HepG2 (cell line): ENCODE results near the gene RGS14. TPM values are rescaled to one million over a fixed set of nuclear protein-coding genes. Genes with fewer than 3 reads are reported as not detected.

Experiments used
- CCDC6 ChIP-seq: sonication (generic); formaldehyde crosslinking; IDR thresholded peaks from 2 replicates; pipeline ENCODE4 v1.8.1; 2022; ENCODE audit warnings: mild to moderate bottlenecking, missing genetic modification reagents, moderate library complexity
- CREB1 ChIP-seq, 2 experiments: fragments of 450-650 bp in 1 of 2; IDR thresholded peaks; 2 replicates each; pipeline ENCODE4 v1.6.1; 2016 to 2017; ENCODE audit warnings: control low read depth in 1 of 2, mild to moderate bottlenecking in 1 of 2, missing compliant biosample characterization in 1 of 2, missing genetic modification characterization in 1 of 2
- ELF3 ChIP-seq: IDR thresholded peaks from 2 replicates; pipeline ENCODE4 v1.6.1; 2016; ENCODE audit warnings: missing genetic modification reagents, missing compliant biosample characterization
- MXD3 ChIP-seq: IDR thresholded peaks from 2 replicates; pipeline ENCODE4 v1.6.1; 2016; ENCODE audit warnings: mild to moderate bottlenecking, missing biosample characterization, missing genetic modification reagents
- REPIN1 ChIP-seq: sonication (generic); formaldehyde crosslinking; IDR thresholded peaks from 2 replicates; pipeline ENCODE4 v1.8.0; 2022; ENCODE audit warnings: missing genetic modification reagents, low read depth, mild to moderate bottlenecking, borderline replicate concordance
- SP4 ChIP-seq: sonication (generic); formaldehyde crosslinking; IDR thresholded peaks from 2 replicates; pipeline ENCODE4 v1.8.1; 2023; ENCODE audit warnings: mild to moderate bottlenecking, missing genetic modification reagents
- STAG1 ChIP-seq: sonication (generic); formaldehyde crosslinking; IDR thresholded peaks from 2 replicates; pipeline ENCODE4 v1.4.0; 2020; ENCODE audit warnings: missing genetic modification reagents
- TOE1 ChIP-seq: sonication (generic); formaldehyde crosslinking; IDR thresholded peaks from 2 replicates; pipeline ENCODE4 v1.4.0; 2020; ENCODE audit warnings: mild to moderate bottlenecking, missing genetic modification reagents
- ZFP37 ChIP-seq: sonication (generic); formaldehyde crosslinking; IDR thresholded peaks from 2 replicates; pipeline ENCODE4 v1.4.0; 2020; ENCODE audit warnings: missing genetic modification reagents, borderline replicate concordance
- ZFP91 ChIP-seq: sonication (generic); formaldehyde crosslinking; IDR thresholded peaks from 2 replicates; pipeline ENCODE4 v1.9.0; 2022; ENCODE audit warnings: missing genetic modification reagents, mild to moderate bottlenecking, borderline replicate concordance
- ZHX2 ChIP-seq, 2 experiments: sonication (generic) in 1 of 2; formaldehyde crosslinking in 1 of 2; IDR thresholded peaks; 2 replicates each; pipeline versions ENCODE4 v1.6.1 to v1.9.0; 2014 to 2022; ENCODE audit warnings: antibody characterized with exemption in 1 of 2, borderline replicate concordance in 1 of 2, inconsistent platforms in 1 of 2, low read depth in 1 of 2, missing genetic modification reagents in 1 of 2
- ZKSCAN5 ChIP-seq: sonication (generic); formaldehyde crosslinking; IDR thresholded peaks from 2 replicates; pipeline ENCODE4 v1.5.1; 2020; ENCODE audit warnings: mild to moderate bottlenecking, missing genetic modification reagents
- ZNF205 ChIP-seq: IDR thresholded peaks from 2 replicates; pipeline ENCODE4 v1.6.1; 2018; ENCODE audit warnings: missing biosample characterization, missing genetic modification reagents
- ZNF235 ChIP-seq: sonication (generic); formaldehyde crosslinking; IDR thresholded peaks from 2 replicates; pipeline ENCODE4 v1.8.1; 2023; ENCODE audit warnings: mild to moderate bottlenecking, missing genetic modification reagents, borderline replicate concordance
- ZNF576 ChIP-seq: sonication (generic); formaldehyde crosslinking; IDR thresholded peaks from 2 replicates; pipeline ENCODE4 v1.4.0; 2020; ENCODE audit warnings: mild to moderate bottlenecking, missing genetic modification reagents
- ZNF614 ChIP-seq: IDR thresholded peaks from 2 replicates; pipeline ENCODE4 v1.6.1; 2018; ENCODE audit warnings: missing biosample characterization, missing genetic modification reagents, inconsistent platforms, borderline replicate concordance
- ZNF792 ChIP-seq: IDR thresholded peaks from 2 replicates; pipeline ENCODE4 v1.6.1; 2016
- ZNF891 ChIP-seq: sonication (generic); formaldehyde crosslinking; IDR thresholded peaks from 2 replicates; pipeline ENCODE4 v1.5.0; 2020; ENCODE audit warnings: mild to moderate bottlenecking, missing genetic modification reagents
- polyA plus RNA-seq, 8 experiments: library from polyadenylated mRNA; depleted of rRNA in 3 of 8; stranded (reverse) in 7 of 8; unstranded in 1 of 8; fragments of >200 nt; fragmentation: Illumina TruSeq in 4 of 8; extraction: Trizol in 4 of 8; gene quantifications; 2 replicates each; pipeline versions ENCODE4 v1.2.1 to v1.2.3, GENCODE V29; 2011 to 2016; ENCODE audit warnings: low read depth in 4 of 8, missing spikeins in 1 of 8, mixed read lengths in 1 of 8; ENCODE audit not compliant: insufficient read depth in 1 of 8
- total RNA-seq, 5 experiments: library from RNA; depleted of rRNA; stranded (reverse); fragments of >200 nt; fragmentation: Illumina TruSeq; extraction: Trizol; gene quantifications; 2 replicates each; pipeline ENCODE4 v1.2.3, GENCODE V29; 2016; ENCODE audit warnings: low read depth in 1 of 5

RGS14 gene
- total and polyA plus RNA-seq, 2 of the 13 experiments (the other 11 are each of a cell fraction or from before 2014, with no cell fraction given) = 11.1 to 17.2 TPM

GRCh38 chr5:177378884-177379883 lies 21.5 kb downstream of the RGS14 start (continued):
- no peak for TF ChIP-seq ZHX2 (IDR thresholded peaks at IDR 0.05; ENCODE audit: low read depth)
- peak; percentile 51; the same call in 1 of the 2 replicates for TF ChIP-seq ZHX2 (CRISPR knock-in tag; IDR thresholded peaks at IDR 0.05; ENCODE audit: borderline replicate concordance)
- TF ChIP-seq ZNF235 (CRISPR knock-in tag) = no peak
- TF ChIP-seq REPIN1 (CRISPR knock-in tag) = peak; percentile 55; the same call in 1 of the 2 replicates
- peak; percentile 64 for TF ChIP-seq ZNF614 (CRISPR knock-in tag)
- TF ChIP-seq CCDC6 (CRISPR knock-in tag) = peak; percentile 45; the same call in 1 of the 2 replicates
- peak; percentile 67; the same call in 1 of the 2 replicates for TF ChIP-seq MXD3 (CRISPR knock-in tag)
- no peak for TF ChIP-seq CREB1 (IDR thresholded peaks at IDR 0.05)
- peak; percentile 64 for TF ChIP-seq CREB1 (CRISPR knock-in tag; IDR thresholded peaks at IDR 0.05)
- peak; percentile 72 for TF ChIP-seq ZNF205
- peak; percentile 44; the same call in 1 of the 2 replicates for TF ChIP-seq ZNF891 (CRISPR knock-in tag)
- peak; percentile 47 for TF ChIP-seq ZFP91 (CRISPR knock-in tag)
- peak; percentile 81; the same call in 1 of the 2 replicates for TF ChIP-seq ZKSCAN5
- no peak for TF ChIP-seq STAG1 (CRISPR knock-in tag)
- peak; percentile 79 for TF ChIP-seq SP4 (CRISPR knock-in tag)
- TF ChIP-seq ZFP37 (CRISPR knock-in tag) = 0 out of 2 replicates have a peak, but pooled peaks have one; percentile 46
- TF ChIP-seq ZNF576 (CRISPR knock-in tag) = no peak; the same call in 1 of the 2 replicates
- peak; percentile 74; the same call in 1 of the 2 replicates for TF ChIP-seq TOE1 (CRISPR knock-in tag)
- TF ChIP-seq ZNF792 (CRISPR knock-in tag) = peak; percentile 77; the same call in 1 of the 2 replicates
- TF ChIP-seq ELF3 (CRISPR knock-in tag) = peak; percentile 6; the same call in 1 of the 2 replicates
